SK-MEL-5 (cell line): ENCODE data around the gene GDF10. TPM values are rescaled to one million over a fixed set of nuclear protein-coding genes. Genes with fewer than 3 reads are reported as not detected.

Source experiments
- DNase-seq: peaks from one replicate; pipeline ENCODE4 v3.0.0-alpha.2; 2016; ENCODE audit warnings: low read depth, low spot score
- in situ Hi-C: cut with HindIII; loops from 2 replicates; pipeline ENCODE4 v1.10.0; 2016; ENCODE audit warnings: low sequenced_read_pairs, high pct_unique_total_duplicates, low pct_unique_long_range_greater_than_20kb
- total RNA-seq: library from RNA; depleted of rRNA; stranded (reverse); fragments of >200 nt; shearing (Covaris generic); gene quantifications from 2 replicates; pipeline ENCODE4 v1.2.3, GENCODE V29; 2014

Gene GDF10
- total RNA-seq, 1 experiment from 2014 or later, result not detected

- in situ Hi-C loops, result no loop called here
- DNase-seq, result no peak
Observed at GRCh38 chr10:47321521-47322195, 21.7 kb downstream of the GDF10 start.

- in situ Hi-C loops, result no loop called here
- DNase-seq, result no peak
Observed at GRCh38 chr10:47322300-47323061, 22.5 kb downstream of the GDF10 start, which contains the start of gene GDF2. GDF2 (plus strand) TSS chr10:47322454; CDS start chr10:47322669, 215 bp downstream.

- DNase-seq, result no peak
- in situ Hi-C loops, result no loop called here
Observed at GRCh38 chr10:47323087-47323486, 23.1 kb downstream of the GDF10 start.

- DNase-seq, result no peak
- in situ Hi-C loops, result no loop called here
Observed at GRCh38 chr10:47323636-47324296, 23.8 kb downstream of the GDF10 start.

GRCh38 chr10:47325303-47326291, 25.6 kb downstream of the GDF10 start:
- in situ Hi-C loops, result no loop called here
- DNase-seq, result no peak

- in situ Hi-C loops, result no loop called here
- DNase-seq, result no peak
Observed at GRCh38 chr10:47326306-47326926, 26.4 kb downstream of the GDF10 start.

- DNase-seq, result no peak
- in situ Hi-C loops, result no loop called here
Observed at GRCh38 chr10:47326927-47327330, 26.9 kb downstream of the GDF10 start.

GRCh38 chr10:47329855-47330254, 29.9 kb downstream of the GDF10 start:
- DNase-seq, result no peak

GRCh38 chr10:47330366-47330765, 30.4 kb downstream of the GDF10 start:
- in situ Hi-C loops, result no loop called here

More at GRCh38 chr10:47329855-47330254, 29.9 kb downstream of the GDF10 start:
- in situ Hi-C loops, result no loop called here

GRCh38 chr10:47330804-47331203, 30.8 kb downstream of the GDF10 start:
- DNase-seq, result no peak
- in situ Hi-C loops, result no loop called here

More at GRCh38 chr10:47330366-47330765, 30.4 kb downstream of the GDF10 start:
- DNase-seq, result no peak

- in situ Hi-C loops, result no loop called here
- no peak for DNase-seq
Observed at GRCh38 chr10:47331491-47331890, 31.5 kb downstream of the GDF10 start.

- in situ Hi-C loops, result no loop called here
Observed at GRCh38 chr10:47331954-47332353, 32.0 kb downstream of the GDF10 start.

GRCh38 chr10:47332371-47332770, 32.4 kb downstream of the GDF10 start:
- in situ Hi-C loops, result no loop called here
- no peak for DNase-seq

More at GRCh38 chr10:47331954-47332353, 32.0 kb downstream of the GDF10 start:
- no peak for DNase-seq

GRCh38 chr10:47332946-47333345, 32.9 kb downstream of the GDF10 start:
- DNase-seq, result no peak
- in situ Hi-C loops, result no loop called here

- in situ Hi-C loops, result no loop called here
- DNase-seq, result no peak
Observed at GRCh38 chr10:47333532-47333931, 33.5 kb downstream of the GDF10 start.

- in situ Hi-C loops, result no loop called here
- DNase-seq, result no peak
Observed at GRCh38 chr10:47334466-47335295, 34.7 kb downstream of the GDF10 start.
